Astrocyte (in vitro differentiated cells and primary cell): ENCODE data around the gene DNAH17. TPM values are rescaled to one million over a fixed set of nuclear protein-coding genes. Genes with fewer than 3 reads are reported as not detected.

Experiments used
- DNase-seq: peaks from one replicate; pipeline ENCODE4 v3.0.0-alpha.2; 2010; ENCODE audit warnings: low read depth
- FAIRE-seq: peaks from 2 replicates; lab custom pipeline; 2011; peaks lifted over from hg19 to GRCh38; lab: Jason Lieb, UNC
- H2AFZ ChIP-seq: 2 replicates; pipeline ENCODE4 v1.6.0; 2012; ENCODE audit warnings: low read depth, low read length, inconsistent platforms
- H3K27ac ChIP-seq: 2 replicates; pipeline ENCODE4 v1.5.1; 2011; ENCODE audit warnings: low read depth, low read length, inconsistent platforms
- H3K27me3 ChIP-seq: 2 replicates; pipeline ENCODE4 v1.6.0; 2011; ENCODE audit warnings: low read length, inconsistent platforms; ENCODE audit not compliant: insufficient read depth
- H3K36me3 ChIP-seq: 2 replicates; pipeline ENCODE4 v1.5.1; 2011; ENCODE audit warnings: low read length, inconsistent platforms; ENCODE audit not compliant: insufficient read depth
- H3K4me1 ChIP-seq: 2 replicates; pipeline ENCODE4 v1.5.1; 2011; ENCODE audit warnings: low read length, inconsistent platforms; ENCODE audit not compliant: insufficient read depth
- H3K4me2 ChIP-seq: 2 replicates; pipeline ENCODE4 v1.6.0; 2012; ENCODE audit warnings: low read length, inconsistent platforms
- H3K4me3 ChIP-seq: 2 replicates; pipeline ENCODE4 v1.5.1; 2011; ENCODE audit warnings: low read depth, mild to moderate bottlenecking, low read length, inconsistent platforms; ENCODE audit not compliant: insufficient read depth
- H3K79me2 ChIP-seq: 2 replicates; pipeline ENCODE4 v1.6.0; 2012; ENCODE audit warnings: mild to moderate bottlenecking, low read length, inconsistent platforms; ENCODE audit not compliant: insufficient read depth
- H3K9ac ChIP-seq: 2 replicates; pipeline ENCODE4 v1.6.0; 2012; ENCODE audit warnings: mild to moderate bottlenecking, low read length, inconsistent platforms
- H3K9me3 ChIP-seq: 2 replicates; pipeline ENCODE4 v1.5.1; 2012; ENCODE audit warnings: low read depth, mild to moderate bottlenecking, low read length, inconsistent platforms; ENCODE audit not compliant: insufficient read depth
- H4K20me1 ChIP-seq: 2 replicates; pipeline ENCODE4 v1.6.0; 2012; ENCODE audit warnings: low read length, inconsistent platforms; ENCODE audit not compliant: insufficient read depth
- H3K27ac Mint-ChIP-seq: one replicate; pipeline ENCODE4 v1.8.0; 2021; ENCODE audit warnings: mild to moderate bottlenecking, mixed read lengths; ENCODE audit not compliant: unreplicated experiment
- H3K27me3 Mint-ChIP-seq: one replicate; pipeline ENCODE4 v1.8.0; 2021; ENCODE audit warnings: low read depth, mixed read lengths; ENCODE audit not compliant: unreplicated experiment
- H3K36me3 Mint-ChIP-seq: one replicate; pipeline ENCODE4 v1.8.0; 2021; ENCODE audit warnings: low read depth, mixed read lengths; ENCODE audit not compliant: unreplicated experiment
- H3K4me1 Mint-ChIP-seq: one replicate; pipeline ENCODE4 v1.8.0; 2021; ENCODE audit warnings: low read depth, mixed read lengths; ENCODE audit not compliant: unreplicated experiment
- H3K4me3 Mint-ChIP-seq: one replicate; pipeline ENCODE4 v1.8.0; 2021; ENCODE audit warnings: mild to moderate bottlenecking, moderate library complexity, mixed read lengths; ENCODE audit not compliant: unreplicated experiment
- H3K9me3 Mint-ChIP-seq: one replicate; pipeline ENCODE4 v1.8.0; 2021; ENCODE audit warnings: mild to moderate bottlenecking, mixed read lengths; ENCODE audit not compliant: unreplicated experiment
- EZH2 ChIP-seq: IDR thresholded peaks from 2 replicates; pipeline ENCODE4 v1.6.1; 2012; ENCODE audit warnings: mild to moderate bottlenecking, low read length, inconsistent platforms; ENCODE audit not compliant: insufficient read depth
- total RNA-seq: library from RNA; stranded (reverse); gene quantifications from 2 replicates; pipeline ENCODE4 v1.2.1, GENCODE V29; 2021
- TF ChIP-seq, protein P1 (sequence below): IDR thresholded peaks from 2 replicates; pipeline ENCODE4 v1.5.1; 2011; ENCODE audit warnings: low read depth, mild to moderate bottlenecking, inconsistent platforms, low read length, moderate library complexity; ENCODE audit not compliant: insufficient read depth

Gene DNAH17
- total RNA-seq, 1 donor from 2014 or later, result 0.14 TPM

DNA sequence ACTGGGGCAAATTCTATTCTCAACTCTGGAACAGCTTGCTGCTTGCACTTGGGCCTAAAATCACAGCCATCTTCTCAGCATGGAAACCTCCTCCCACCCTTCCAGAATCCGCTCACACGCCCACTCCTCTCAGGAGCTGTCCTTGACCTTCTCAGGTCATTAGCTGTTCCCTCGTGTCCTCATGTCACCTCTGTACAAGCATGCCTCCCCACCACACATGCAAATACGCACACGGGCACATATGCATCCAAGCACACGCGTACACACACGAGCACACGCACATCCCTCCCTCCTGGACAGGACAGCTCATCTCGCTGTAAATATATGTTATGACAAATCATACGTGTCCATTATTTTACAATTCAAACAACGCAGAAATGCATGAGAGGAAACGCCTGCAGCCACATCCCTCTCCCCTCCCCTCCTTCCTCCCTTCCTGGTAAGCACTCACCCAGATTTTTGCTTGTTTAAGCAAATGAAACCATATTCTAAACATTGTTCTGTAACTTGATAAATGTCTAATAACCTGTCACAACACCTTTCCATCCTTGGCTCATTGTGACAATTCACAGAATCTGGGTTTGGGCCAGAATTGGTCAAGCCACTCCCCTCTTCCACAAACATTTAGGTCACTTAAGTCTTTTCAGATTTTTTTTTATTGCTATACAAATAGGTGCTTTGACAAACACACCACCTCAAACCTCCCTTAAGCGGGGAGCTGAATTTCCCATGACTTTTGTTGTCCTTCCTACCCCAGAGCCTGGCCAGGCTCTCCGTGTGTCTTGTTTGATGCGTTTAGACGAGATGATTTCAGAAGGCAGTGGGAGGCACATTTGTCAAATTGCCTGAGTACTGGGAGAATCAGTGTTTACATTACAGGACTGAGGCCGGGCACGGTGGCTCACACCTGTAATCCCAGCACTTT lies 41.7 kb downstream of the DNAH17 start:
- Histone ChIP-seq H3K4me2 (no peak overlapping the region), H3K4me1 (no peaks in the 10 kb centered on the region), H3K9me3 (no peaks in the 10 kb centered on the region), H3K36me3 (no peaks in the 10 kb centered on the region), H3K27ac (no peak overlapping the region), H3K79me2 (no peaks in the 10 kb centered on the region), H3K27me3 (no peaks in the 10 kb centered on the region), H4K20me1 (no peaks in the 10 kb centered on the region), H3K4me3 (no peak overlapping the region), H3K9ac (no peak overlapping the region), H2AFZ (no peak overlapping the region)
- no peak overlapping the region for H3K27ac Mint-ChIP-seq
- H3K27me3 Mint-ChIP-seq, result peaks cover 15% of the 10 kb centered on the region
- DNase-seq (no peak), FAIRE-seq (no peak)
- no peaks in the 10 kb centered on the region for H3K4me1 Mint-ChIP-seq
- no peak overlapping the region for H3K4me3 Mint-ChIP-seq
- H3K36me3 Mint-ChIP-seq, result no peaks in the 10 kb centered on the region
- peaks cover 5% of the 10 kb centered on the region for H3K9me3 Mint-ChIP-seq
- TF ChIP-seq, protein P1, sequence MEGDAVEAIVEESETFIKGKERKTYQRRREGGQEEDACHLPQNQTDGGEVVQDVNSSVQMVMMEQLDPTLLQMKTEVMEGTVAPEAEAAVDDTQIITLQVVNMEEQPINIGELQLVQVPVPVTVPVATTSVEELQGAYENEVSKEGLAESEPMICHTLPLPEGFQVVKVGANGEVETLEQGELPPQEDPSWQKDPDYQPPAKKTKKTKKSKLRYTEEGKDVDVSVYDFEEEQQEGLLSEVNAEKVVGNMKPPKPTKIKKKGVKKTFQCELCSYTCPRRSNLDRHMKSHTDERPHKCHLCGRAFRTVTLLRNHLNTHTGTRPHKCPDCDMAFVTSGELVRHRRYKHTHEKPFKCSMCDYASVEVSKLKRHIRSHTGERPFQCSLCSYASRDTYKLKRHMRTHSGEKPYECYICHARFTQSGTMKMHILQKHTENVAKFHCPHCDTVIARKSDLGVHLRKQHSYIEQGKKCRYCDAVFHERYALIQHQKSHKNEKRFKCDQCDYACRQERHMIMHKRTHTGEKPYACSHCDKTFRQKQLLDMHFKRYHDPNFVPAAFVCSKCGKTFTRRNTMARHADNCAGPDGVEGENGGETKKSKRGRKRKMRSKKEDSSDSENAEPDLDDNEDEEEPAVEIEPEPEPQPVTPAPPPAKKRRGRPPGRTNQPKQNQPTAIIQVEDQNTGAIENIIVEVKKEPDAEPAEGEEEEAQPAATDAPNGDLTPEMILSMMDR, result no peak
- no peak for TF ChIP-seq EZH2

DNA sequence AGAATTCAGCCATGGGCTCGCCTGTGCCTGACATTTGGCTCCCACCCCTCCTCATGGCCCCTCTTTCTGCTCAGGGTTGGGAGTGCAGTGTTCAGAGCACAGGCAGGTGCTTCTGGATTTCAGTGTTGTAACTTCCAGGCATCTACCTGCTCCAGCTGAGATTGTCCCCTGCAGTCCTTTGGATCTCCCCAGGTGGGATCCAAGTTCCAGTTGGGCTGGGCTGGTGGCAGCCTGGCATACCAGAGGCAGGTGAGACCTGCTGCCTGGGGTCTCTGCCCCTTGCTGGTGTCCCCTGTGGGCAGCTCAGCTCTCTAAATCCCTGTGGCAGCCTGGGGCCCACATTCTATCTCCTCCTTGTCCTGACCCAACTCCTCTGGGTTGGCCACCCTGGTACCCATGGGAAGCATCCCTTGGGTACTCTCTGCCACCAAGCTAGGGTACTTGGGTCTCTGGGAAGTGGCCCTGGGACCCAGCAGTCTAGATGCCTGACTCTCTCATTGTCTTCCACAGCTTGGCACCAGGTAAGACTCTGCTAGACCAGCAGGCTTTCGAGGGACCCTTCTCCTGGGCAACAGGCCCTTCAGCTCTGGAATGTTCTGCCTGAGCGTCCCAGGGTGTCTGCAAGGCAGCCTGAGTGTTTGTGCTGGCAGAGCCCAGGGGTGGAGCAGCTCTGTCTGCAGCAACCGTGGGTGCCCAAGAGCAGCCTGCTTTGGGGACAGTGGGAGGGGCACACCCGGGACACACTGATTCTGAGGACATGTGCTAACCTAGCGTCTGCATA lies 42.5 kb downstream of the DNAH17 start:
- H3K27ac Mint-ChIP-seq, result no peak overlapping the region
- TF ChIP-seq, protein P1, result no peak
- TF ChIP-seq EZH2, result no peak

More for the DNA sequence above, 42.5 kb downstream of the DNAH17 start:
- Histone ChIP-seq H3K36me3 (no peaks in the 10 kb centered on the region), H3K9me3 (no peaks in the 10 kb centered on the region), H3K4me2 (no peak overlapping the region), H3K4me3 (no peak overlapping the region), H3K27me3 (no peaks in the 10 kb centered on the region), H3K9ac (no peak overlapping the region), H3K4me1 (no peaks in the 10 kb centered on the region), H2AFZ (no peak overlapping the region), H3K79me2 (no peaks in the 10 kb centered on the region), H3K27ac (no peak overlapping the region), H4K20me1 (no peaks in the 10 kb centered on the region)
- Mint-ChIP-seq H3K4me3 (peak overlapping the region; percentile 34), H3K27me3 (peaks cover 12% of the 10 kb centered on the region), H3K4me1 (no peaks in the 10 kb centered on the region), H3K9me3 (peaks cover 5% of the 10 kb centered on the region), H3K36me3 (no peaks in the 10 kb centered on the region)
- FAIRE-seq (no peak), DNase-seq (no peak)
